Epithelial cell of esophagus (primary cell): Measurements from ENCODE around the gene ALDH1A2.
"Not testable (repeated sequence)": the region's sequence is repeated elsewhere in the genome, so short reads cannot be mapped to it uniquely, and the experiment has no call there.

Experiments
- DNase-seq: peaks from one replicate; pipeline ENCODE4 v3.0.0; 2010; ENCODE audit warnings: low read depth
- H3K4me3 ChIP-seq: 2 replicates; pipeline ENCODE4 v1.5.1; 2011; ENCODE audit warnings: mild to moderate bottlenecking, low read length, control low read depth
- CTCF ChIP-seq: IDR thresholded peaks from 2 replicates; pipeline ENCODE4 v1.5.1; 2011; ENCODE audit warnings: low read depth, mild to moderate bottlenecking, low read length, control low read depth, inconsistent platforms; ENCODE audit not compliant: insufficient read depth; ENCODE audit errors: missing control alignments

ALDH1A2 gene

GRCh38 chr15:58081891-58082290, 16.4 kb upstream of the ALDH1A2 start:
- no peak overlapping the region for H3K4me3 ChIP-seq
- no peak for TF ChIP-seq CTCF
- DNase-seq: no peak

- H3K4me3 ChIP-seq: no peak overlapping the region
- DNase-seq: peak; percentile 31
- TF ChIP-seq CTCF: no peak
Measured at GRCh38 chr15:58081456-58081855, 15.9 kb upstream of the ALDH1A2 start.

GRCh38 chr15:58080959-58081358, 15.4 kb upstream of the ALDH1A2 start:
- DNase-seq: peak; percentile 31
- H3K4me3 ChIP-seq: not testable (repeated sequence)

- no peak overlapping the region for H3K4me3 ChIP-seq
- no peak for TF ChIP-seq CTCF
- DNase-seq: no peak
Measured at GRCh38 chr15:58080398-58080797, 14.9 kb upstream of the ALDH1A2 start.

GRCh38 chr15:58078591-58078990, 13.1 kb upstream of the ALDH1A2 start:
- no peak overlapping the region for H3K4me3 ChIP-seq
- no peak for DNase-seq
- TF ChIP-seq CTCF: no peak

- peak; percentile 59 for DNase-seq
- TF ChIP-seq CTCF: peak; percentile 63
- no peak overlapping the region for H3K4me3 ChIP-seq
Measured at GRCh38 chr15:58077427-58077826, 11.9 kb upstream of the ALDH1A2 start.

GRCh38 chr15:58074452-58074851, 8.9 kb upstream of the ALDH1A2 start:
- no peak for DNase-seq
- no peak overlapping the region for H3K4me3 ChIP-seq
- no peak for TF ChIP-seq CTCF

- peak; percentile 68 for DNase-seq
- no peak overlapping the region for H3K4me3 ChIP-seq
- TF ChIP-seq CTCF: peak; percentile 94
Measured at GRCh38 chr15:58070801-58071418, 5.4 kb upstream of the ALDH1A2 start.
